Activated CD4-positive, alpha-beta T cell treated with anti-CD3 and anti-CD28 coated beads for 36 hours (primary cell): ENCODE data around the gene GXYLT2. TPM values are rescaled to one million over a fixed set of nuclear protein-coding genes. Genes with fewer than 3 reads are reported as not detected.
A peak's percentile ranks its signal among the peaks of the same experiment; 100 is the strongest.

Experiments used
- ATAC-seq: fragments of 200-7000 bp; cut with Tn5 transposase; one replicate; pipeline ENCODE4 v1.10.0; 2021; ENCODE audit warnings: mild to moderate bottlenecking, moderate library complexity
- CTCF ChIA-PET: fragments of 350-600 bp; sonication (Branson Sonifier 250); formaldehyde crosslinking; loops from one replicate; lab custom pipeline; 2021; ENCODE audit warnings: antibody characterized with exemption; lab: Charles Lee
- POLR2A ChIA-PET: fragments of 350-600 bp; sonication (Branson Sonifier 250); formaldehyde crosslinking; loops from one replicate; lab custom pipeline; 2021; ENCODE audit warnings: antibody characterized with exemption, inconsistent platforms; lab: Charles Lee
- DNase-seq: peaks from one replicate; pipeline ENCODE4 v3.0.0-alpha.2; 2020
- H3K27ac Mint-ChIP-seq: one replicate; pipeline ENCODE4 v1.8.0; 2021; ENCODE audit warnings: mixed read lengths
- H3K27me3 Mint-ChIP-seq: one replicate; pipeline ENCODE4 v1.8.0; 2021; ENCODE audit warnings: mixed read lengths
- H3K36me3 Mint-ChIP-seq: one replicate; pipeline ENCODE4 v1.8.0; 2021; ENCODE audit warnings: low read depth, mixed read lengths
- H3K4me1 Mint-ChIP-seq: one replicate; pipeline ENCODE4 v1.8.0; 2021; ENCODE audit warnings: mixed read lengths
- H3K4me3 Mint-ChIP-seq: one replicate; pipeline ENCODE4 v1.8.0; 2021; ENCODE audit warnings: mild to moderate bottlenecking, moderate library complexity, mixed read lengths
- H3K9me3 Mint-ChIP-seq: one replicate; pipeline ENCODE4 v1.8.0; 2021; ENCODE audit warnings: low read depth, mixed read lengths
- intact Hi-C, 2 experiments: fragments of 100-400 bp; cut with DNase I in 1 of 2; cut with micrococcal nuclease in 1 of 2; formaldehyde crosslinking; loops; one replicate each; pipeline versions ENCODE4 v1.14.2 to v1.15.1; 2022 to 2024; cut with DNase I, micrococcal nuclease
- total RNA-seq, 2 experiments: library from RNA; stranded (reverse); gene quantifications; one replicate each; pipeline ENCODE4 v1.2.3, GENCODE V29; 2021

Gene GXYLT2
- total RNA-seq, 2 experiments from 2014 or later = 0.07 TPM; not detected in 1

DNA sequence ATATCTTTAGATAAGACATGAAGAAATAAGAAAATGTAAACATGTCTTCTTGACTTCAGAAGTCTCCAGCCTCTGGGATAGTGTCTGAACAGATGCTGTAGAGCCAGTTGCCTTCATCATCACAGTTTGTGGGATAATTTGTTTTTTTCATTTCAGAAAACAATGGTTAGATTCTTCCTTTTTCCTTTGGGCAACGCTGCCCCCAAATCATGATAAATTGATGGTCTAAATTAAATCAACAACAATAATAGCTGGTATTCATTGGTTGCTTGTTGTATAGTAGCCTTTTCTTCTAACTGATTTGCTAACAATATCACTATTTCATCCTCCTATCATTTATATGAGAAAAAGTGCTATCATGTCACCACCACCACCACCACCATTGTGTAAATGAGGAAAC, 27.0 kb upstream of the GXYLT2 start:
- POLR2A ChIA-PET = no interaction called here
- intact Hi-C loops = no loop called here
- CTCF ChIA-PET = interaction anchor here (1.0 to 2.5 kb wide), 3 partner anchors 10 to 688 kb away, joined by 3 to 11 read pairs (median 5); no protein-coding TSS in a partner anchor
- Mint-ChIP-seq H3K9me3 (no peaks in the 10 kb centered on the region), H3K4me3 (no peak overlapping the region), H3K4me1 (no peaks in the 10 kb centered on the region), H3K27me3 (no peaks in the 10 kb centered on the region), H3K27ac (no peak overlapping the region), H3K36me3 (no peaks in the 10 kb centered on the region)
- DNase-seq = no peak
- no peak for ATAC-seq

- no peaks in the 10 kb centered on the region for H3K4me1 Mint-ChIP-seq
- DNase-seq (no peak), ATAC-seq (no peak)
- no peaks in the 10 kb centered on the region for H3K9me3 Mint-ChIP-seq
- no peak overlapping the region for H3K4me3 Mint-ChIP-seq
- intact Hi-C loops = no loop called here
- no peaks in the 10 kb centered on the region for H3K36me3 Mint-ChIP-seq
- H3K27ac Mint-ChIP-seq = no peak overlapping the region
- ChIA-PET CTCF (interaction anchor here (1.3 kb wide), 1 partner anchor 12 kb away, joined by 10 read pairs; no protein-coding TSS in a partner anchor), POLR2A (no interaction called here)
- no peaks in the 10 kb centered on the region for H3K27me3 Mint-ChIP-seq
Measured at GRCh38 chr3:72862314-72863090, 25.3 kb upstream of the GXYLT2 start.

DNA sequence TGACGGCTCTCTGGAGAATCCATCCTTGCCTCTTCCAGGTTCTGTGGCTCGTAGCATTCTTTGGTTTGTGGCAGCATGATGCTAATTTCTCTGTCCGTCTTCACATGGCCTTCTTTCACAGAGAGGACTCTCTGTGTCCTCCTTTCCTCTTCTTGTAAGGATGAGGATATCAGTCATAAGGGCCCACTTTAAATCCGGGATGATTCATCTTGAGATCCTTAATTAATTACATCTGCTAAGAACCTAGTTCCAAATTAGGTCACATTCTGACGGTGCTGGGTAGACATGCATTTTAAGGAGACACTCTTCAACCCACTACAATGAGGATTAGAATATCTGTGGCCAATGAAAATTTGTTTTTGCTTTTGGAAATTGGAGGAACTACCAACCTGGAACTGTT, 15.7 kb upstream of the GXYLT2 start:
- Mint-ChIP-seq H3K4me3 (no peak overlapping the region), H3K27me3 (peaks cover 9% of the 10 kb centered on the region), H3K4me1 (no peaks in the 10 kb centered on the region), H3K27ac (no peak overlapping the region), H3K36me3 (no peaks in the 10 kb centered on the region), H3K9me3 (no peaks in the 10 kb centered on the region)
- DNase-seq (no peak), ATAC-seq (no peak)
- POLR2A ChIA-PET = no interaction called here
- CTCF ChIA-PET = interaction anchor here (0.6 kb wide), 1 partner anchor 1143 kb away, joined by 4 read pairs; no protein-coding TSS in a partner anchor
- intact Hi-C loops = no loop called here

DNA sequence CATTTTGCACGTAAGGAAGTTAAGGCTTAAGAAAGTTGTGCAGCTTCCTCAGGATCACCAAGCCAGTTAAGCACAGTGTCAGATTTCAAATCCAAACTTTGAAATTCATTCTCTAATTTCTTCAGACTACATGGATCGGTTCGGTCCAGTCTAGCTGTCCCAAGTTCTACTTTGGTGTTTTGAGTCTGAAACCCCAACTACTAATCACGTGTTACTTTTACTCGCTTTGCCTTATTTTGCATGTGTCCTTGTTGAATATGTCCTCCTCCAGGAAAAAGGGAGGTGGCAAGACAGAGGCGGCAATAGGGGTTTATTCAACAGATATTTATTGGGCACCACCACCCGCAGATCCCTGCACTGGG, 522 bp upstream of the GXYLT2 start:
- intact Hi-C loops = no loop called here
- H3K27me3 Mint-ChIP-seq = peaks cover 73% of the 10 kb centered on the region
- H3K4me1 Mint-ChIP-seq = peaks cover 7% of the 10 kb centered on the region
- H3K27ac Mint-ChIP-seq = no peak overlapping the region
- no peaks in the 10 kb centered on the region for H3K9me3 Mint-ChIP-seq
- ChIA-PET POLR2A (no interaction called here), CTCF (interaction anchor here (0.6 to 2.5 kb wide), 6 partner anchors 9 to 1043 kb away, joined by 3 to 10 read pairs (median 3); no protein-coding TSS in a partner anchor)
- H3K36me3 Mint-ChIP-seq = no peaks in the 10 kb centered on the region
- no peak for ATAC-seq
- no peak for DNase-seq
- peak overlapping the region; percentile 74 for H3K4me3 Mint-ChIP-seq

DNA sequence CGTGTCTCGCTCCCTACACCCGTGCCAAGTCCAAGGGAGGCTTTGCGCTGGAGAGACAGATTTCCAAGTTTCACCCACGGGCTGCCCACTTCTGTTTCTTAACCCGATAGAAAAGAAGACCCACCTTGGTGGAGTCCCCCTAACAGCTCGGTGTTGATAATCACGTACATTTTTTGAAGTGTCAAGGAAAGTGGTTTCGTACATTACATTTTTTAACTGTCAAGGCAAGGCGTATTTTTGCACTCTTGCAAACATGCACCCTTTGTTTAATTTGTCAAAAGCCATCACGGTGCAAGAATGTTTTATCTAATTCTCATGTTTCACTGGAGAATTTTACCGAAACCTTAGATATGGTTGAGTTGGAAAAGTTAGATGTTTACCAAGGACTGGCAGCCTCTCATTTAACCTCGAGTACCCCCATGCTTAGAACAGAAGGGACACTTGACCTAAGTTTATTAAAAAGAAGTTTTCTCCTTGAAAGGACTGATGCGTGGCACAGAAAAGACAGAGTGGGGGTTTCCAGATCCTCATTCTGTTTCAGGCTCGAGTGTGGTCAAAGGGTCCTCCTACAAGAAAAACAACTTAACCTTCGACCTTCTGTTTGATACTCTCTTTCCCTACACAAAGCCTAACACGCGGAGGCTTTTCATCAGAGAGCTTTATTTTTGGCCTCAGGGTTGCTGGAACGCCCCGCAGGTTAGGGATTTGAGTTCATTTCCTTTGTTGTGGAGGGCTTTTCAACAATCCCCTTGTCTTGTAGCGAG, 882 bp downstream of the GXYLT2 start:
- H3K36me3 Mint-ChIP-seq = no peaks in the 10 kb centered on the region
- peaks cover 74% of the 10 kb centered on the region for H3K27me3 Mint-ChIP-seq
- intact Hi-C loops = loop anchor here in 1 of 2 experiments (2.0 kb wide), 1 partner anchor 40 kb away; the partner anchor contains the start of gene SHQ1
- no peak overlapping the region for H3K27ac Mint-ChIP-seq
- ChIA-PET POLR2A (no interaction called here), CTCF (interaction anchor here (0.6 to 2.5 kb wide), 3 partner anchors 10 to 68 kb away, joined by 4 to 10 read pairs (median 4); no protein-coding TSS in a partner anchor)
- ATAC-seq (no peak), DNase-seq (no peak)
- no peaks in the 10 kb centered on the region for H3K9me3 Mint-ChIP-seq
- peak overlapping the region; percentile 34 for H3K4me3 Mint-ChIP-seq
- peaks cover 7% of the 10 kb centered on the region for H3K4me1 Mint-ChIP-seq

GRCh38 chr3:72889310-72890165, 1.7 kb downstream of the GXYLT2 start:
- Mint-ChIP-seq H3K27ac (no peak overlapping the region), H3K4me3 (no peak overlapping the region), H3K9me3 (no peaks in the 10 kb centered on the region), H3K4me1 (peaks cover 7% of the 10 kb centered on the region), H3K36me3 (no peaks in the 10 kb centered on the region), H3K27me3 (peaks cover 69% of the 10 kb centered on the region)
- ChIA-PET POLR2A (no interaction called here), CTCF (interaction anchor here (1.8 kb wide), 1 partner anchor 9 kb away, joined by 4 read pairs; no protein-coding TSS in a partner anchor)
- ATAC-seq (no peak), DNase-seq (no peak)
- intact Hi-C loops = loop anchor here in 1 of 2 experiments (2.0 kb wide), 1 partner anchor 41 kb away; the partner anchor contains the start of gene SHQ1

- POLR2A ChIA-PET = no interaction called here
- no peak overlapping the region for H3K27ac Mint-ChIP-seq
- peaks cover 63% of the 10 kb centered on the region for H3K27me3 Mint-ChIP-seq
- intact Hi-C loops = no loop called here
- no peaks in the 10 kb centered on the region for H3K36me3 Mint-ChIP-seq
- H3K9me3 Mint-ChIP-seq = no peaks in the 10 kb centered on the region
- peaks cover 7% of the 10 kb centered on the region for H3K4me1 Mint-ChIP-seq
- CTCF ChIA-PET = no interaction called here
- no peak overlapping the region for H3K4me3 Mint-ChIP-seq
- ATAC-seq (no peak), DNase-seq (no peak)
Measured at GRCh38 chr3:72890166-72890925, 2.5 kb downstream of the GXYLT2 start.

DNA sequence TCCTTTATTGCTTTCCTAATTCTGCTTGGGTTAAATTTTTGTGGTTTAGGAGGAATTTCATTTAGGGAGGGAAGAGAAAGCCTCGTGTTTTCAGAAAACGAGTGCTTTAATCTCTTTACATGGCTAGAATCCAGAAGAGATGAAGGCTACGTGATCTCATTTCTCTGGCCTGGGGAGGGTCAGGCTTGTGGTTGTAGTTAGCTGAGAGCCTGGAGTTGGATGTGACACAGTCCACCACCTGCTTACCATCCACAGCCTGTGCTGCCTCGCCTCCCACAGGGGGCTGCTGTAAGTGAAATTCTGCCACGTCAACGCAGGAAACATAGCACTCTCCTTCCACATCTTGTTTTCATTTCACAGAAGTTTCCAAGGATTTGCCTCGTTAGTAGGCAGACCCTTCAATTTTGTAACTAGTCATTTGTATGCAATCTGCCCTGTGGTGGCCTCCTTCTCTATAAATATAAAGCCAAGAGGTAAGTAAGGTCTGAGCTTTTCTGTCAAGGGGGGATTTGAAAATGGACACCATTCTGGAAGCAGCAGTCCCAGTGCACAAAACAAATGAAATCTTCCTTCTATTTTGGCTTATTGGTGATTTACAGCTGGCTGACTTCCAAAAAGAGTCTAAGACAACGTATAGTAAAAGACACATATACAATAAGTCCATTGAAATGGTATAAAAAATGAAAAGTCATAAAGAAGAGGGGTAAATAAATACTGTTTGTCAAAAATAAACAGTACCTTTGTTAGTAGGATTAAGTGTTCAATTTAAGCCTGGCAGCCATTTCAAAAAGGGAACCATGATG, 3.4 kb downstream of the GXYLT2 start:
- Mint-ChIP-seq H3K9me3 (no peaks in the 10 kb centered on the region), H3K4me1 (peaks cover 7% of the 10 kb centered on the region), H3K27ac (no peak overlapping the region), H3K27me3 (peaks cover 54% of the 10 kb centered on the region), H3K36me3 (no peaks in the 10 kb centered on the region), H3K4me3 (no peak overlapping the region)
- POLR2A ChIA-PET = no interaction called here
- intact Hi-C loops = no loop called here
- CTCF ChIA-PET = interaction anchor here (1.1 kb wide), 1 partner anchor 9 kb away, joined by 3 read pairs; no protein-coding TSS in a partner anchor
- ATAC-seq = no peak
- DNase-seq = no peak

- CTCF ChIA-PET = interaction anchor here (0.6 to 1.1 kb wide), 4 partner anchors 8 to 66 kb away, joined by 3 to 4 read pairs (median 3); no protein-coding TSS in a partner anchor
- POLR2A ChIA-PET = no interaction called here
- Mint-ChIP-seq H3K36me3 (no peaks in the 10 kb centered on the region), H3K4me1 (peaks cover 6% of the 10 kb centered on the region), H3K27me3 (peaks cover 48% of the 10 kb centered on the region), H3K4me3 (no peak overlapping the region), H3K27ac (no peak overlapping the region), H3K9me3 (no peaks in the 10 kb centered on the region)
- no peak for DNase-seq
- intact Hi-C loops = no loop called here
- ATAC-seq = no peak
Measured at GRCh38 chr3:72892081-72892775, 4.4 kb downstream of the GXYLT2 start.
